Daoy (cell line): ENCODE data around the gene EIF2B4. TPM values are rescaled to one million over a fixed set of nuclear protein-coding genes. Genes with fewer than 3 reads are reported as not detected.
"Not testable (repeated sequence)": the region's sequence is repeated elsewhere in the genome, so short reads cannot be mapped to it uniquely, and the experiment has no call there.

Experiments
- DNase-seq: peaks from one replicate; pipeline ENCODE4 v3.0.0-alpha.2; 2015; ENCODE audit warnings: low read depth
- total RNA-seq: library from RNA; depleted of rRNA; stranded (reverse); fragments of >200 nt; shearing (Covaris generic); gene quantifications from 2 replicates; pipeline ENCODE4 v1.2.3, GENCODE V29; 2014; rRNA removed

The EIF2B4 gene
- total RNA-seq, 1 experiment from 2014 or later = 49.1 TPM

DNA sequence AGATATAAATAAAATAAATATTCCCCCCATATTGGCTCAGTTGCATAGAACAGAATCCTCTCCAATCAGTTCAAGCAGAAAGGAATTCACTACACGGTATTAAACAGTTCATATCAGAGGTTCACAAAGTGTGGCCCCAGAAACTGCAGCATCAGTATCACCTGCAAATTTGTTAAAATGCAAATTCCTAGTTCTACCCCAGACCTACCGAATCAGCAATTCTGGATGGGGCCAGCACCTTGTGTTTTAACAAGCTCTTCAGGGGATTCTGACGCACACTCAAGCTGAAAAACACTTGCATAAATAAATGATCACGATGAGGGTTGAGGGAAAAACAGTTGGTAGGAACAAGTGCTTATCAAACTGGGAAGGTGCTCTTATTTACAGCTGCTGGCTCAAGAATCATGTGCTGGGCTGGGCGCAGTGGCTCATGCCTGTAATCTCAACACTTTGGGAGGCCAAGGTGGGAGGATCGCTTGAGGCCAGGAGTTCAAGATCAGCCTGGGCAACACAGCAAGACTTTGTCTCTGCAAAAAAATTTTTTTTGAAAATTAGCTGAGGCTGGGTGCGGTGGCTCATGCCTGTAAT, 19.9 kb downstream of the EIF2B4 start:
- DNase-seq = no peak

DNA sequence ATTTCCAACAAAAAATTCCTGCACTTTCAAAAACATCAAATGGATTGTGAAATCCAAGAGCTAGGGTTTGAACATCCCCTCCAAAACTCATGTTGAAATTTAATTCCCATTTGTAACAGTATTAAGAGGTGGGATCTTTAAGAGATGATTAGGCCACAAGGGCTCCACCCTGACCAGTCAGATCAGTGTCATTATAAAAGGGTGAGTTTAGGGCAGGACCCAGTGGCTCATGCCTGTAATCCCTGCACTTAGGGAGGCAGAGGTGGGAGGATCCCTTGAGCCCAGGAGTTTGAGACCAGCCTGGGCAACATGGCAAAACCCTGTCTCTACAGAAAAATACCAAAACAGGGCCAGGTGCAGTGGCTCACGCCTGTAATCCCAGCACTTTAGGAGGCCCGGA, 22.5 kb downstream of the EIF2B4 start:
- DNase-seq = no peak

DNA sequence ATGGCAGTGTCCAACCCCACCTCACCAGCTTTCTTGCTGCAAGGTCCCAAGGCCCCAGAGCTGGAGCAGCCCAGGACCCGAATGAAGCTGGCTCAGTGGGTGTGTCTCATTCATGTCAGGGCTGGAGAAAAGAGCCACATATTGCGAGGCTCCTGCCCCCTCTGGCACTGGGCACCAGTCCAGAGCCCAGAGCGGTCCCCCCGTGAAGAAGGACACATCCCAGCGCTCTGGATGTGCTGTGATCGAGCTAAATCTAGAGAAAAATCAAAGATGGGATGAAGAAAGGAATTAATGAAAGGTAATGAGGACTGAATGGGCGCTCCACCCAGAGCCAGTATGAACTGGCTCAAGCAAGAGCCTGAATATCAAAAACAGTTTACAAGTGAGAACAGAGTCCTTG, 34.0 kb downstream of the EIF2B4 start:
- DNase-seq = no peak

DNA sequence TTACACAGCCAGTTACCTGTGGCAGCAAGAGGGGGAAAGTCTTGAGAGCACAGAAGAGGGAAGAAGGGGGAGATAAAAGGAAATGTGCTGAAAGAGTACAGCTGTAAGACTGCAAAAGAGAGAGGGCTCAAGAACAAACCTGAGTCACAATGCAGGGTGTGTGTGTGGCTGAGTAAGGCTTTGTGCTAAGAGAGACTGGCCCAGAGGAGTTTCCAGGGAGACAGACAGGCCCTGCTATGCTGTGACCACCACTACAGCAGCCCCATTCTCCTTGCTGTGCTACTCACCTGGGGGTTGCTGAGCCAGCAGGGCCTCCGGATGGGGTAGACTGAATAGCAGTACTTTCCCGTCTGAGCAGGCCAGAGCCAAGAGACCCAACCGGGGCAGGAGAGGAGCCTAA, 34.8 kb downstream of the EIF2B4 start:
- DNase-seq = no peak

DNA sequence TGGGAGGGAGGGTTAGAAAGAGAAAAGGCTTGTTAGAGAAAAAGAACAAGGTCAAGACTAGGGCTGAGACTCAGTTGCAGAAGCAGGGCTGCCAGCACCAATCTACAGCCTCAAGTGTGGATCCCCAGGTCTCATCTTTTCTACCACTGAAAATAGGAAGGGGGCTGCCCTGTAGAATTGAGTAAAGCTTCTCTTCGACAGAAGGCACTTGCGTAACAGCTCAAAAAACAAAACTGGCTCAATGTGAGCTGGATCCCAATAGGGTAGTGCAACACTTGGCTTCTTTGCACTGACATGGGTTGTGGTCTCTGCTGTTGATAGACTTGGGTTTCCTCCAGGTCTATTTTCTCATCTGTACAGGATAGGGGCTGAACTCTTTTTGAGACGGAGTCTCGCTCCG, 45.4 kb downstream of the EIF2B4 start:
- DNase-seq = no peak

DNA sequence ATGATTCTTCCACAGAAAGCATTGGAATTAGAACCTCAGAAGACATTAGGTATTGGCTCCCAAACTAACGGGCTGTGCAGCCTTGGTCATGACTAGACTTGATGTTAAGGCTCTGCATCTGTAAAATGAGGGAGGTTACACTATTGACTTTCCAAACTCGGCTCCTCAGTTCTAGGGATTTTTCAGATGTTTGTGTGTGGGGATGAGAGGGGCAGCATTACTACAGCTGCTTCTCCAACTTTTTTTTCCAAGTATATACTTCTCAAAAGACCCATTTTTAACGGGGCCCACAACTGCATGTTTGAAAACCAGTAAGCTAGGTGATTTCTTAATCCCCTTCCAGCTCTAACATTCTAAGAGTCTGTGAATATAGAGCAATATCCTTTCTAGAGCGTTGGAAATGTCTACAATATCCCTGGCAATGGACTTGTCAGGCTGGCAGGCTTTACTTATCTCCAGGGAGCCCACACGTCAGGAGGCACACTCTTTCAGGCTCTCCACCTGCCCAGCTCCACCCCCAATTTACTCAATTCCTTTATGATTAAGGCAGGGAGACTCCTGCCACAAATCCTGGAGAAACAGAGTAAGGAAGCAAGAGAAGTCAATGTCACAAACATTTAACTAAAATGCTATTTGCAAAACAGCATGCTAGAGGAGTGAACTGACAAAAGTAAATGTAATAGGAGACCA, 46.4 kb downstream of the EIF2B4 start:
- DNase-seq = no peak

DNA sequence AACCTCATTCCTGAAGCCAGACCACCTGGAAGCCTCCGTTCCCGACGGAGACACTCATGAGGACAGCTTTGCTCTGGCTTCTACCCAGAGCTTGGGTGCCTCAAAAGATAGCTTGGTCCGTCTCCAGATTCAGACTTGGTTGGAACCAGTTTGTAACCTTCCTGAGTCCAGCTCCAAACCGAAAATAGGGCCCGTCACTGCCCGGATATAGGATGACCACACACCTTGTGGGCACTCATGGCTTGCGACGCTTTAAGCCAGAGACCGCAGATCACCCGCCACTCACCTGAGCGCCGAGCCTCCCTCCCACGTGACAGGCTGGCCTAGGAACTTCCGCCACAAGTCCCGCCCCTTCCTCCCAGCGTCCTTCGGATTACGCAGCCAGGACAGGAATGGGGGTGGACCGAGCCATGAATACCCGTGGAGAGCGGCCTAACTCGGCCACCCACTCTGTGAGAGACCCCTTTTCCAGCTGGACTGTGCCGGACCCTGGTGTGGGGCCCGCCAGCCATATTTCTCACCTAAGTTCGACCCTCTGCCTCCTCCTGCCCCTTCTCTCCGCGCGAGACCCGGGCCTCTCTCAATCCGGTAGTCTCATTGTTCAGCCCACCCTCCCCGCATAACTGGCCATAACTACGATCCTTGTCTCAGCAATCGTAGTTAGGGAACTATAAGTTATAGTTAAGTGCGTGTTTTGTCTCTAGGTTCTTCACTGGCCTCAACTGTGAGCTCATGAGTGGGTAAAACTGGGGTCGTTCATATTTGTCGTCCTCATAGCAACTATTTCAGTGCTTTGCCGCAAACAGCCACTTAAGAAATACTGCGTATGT, 47.2 kb downstream of the EIF2B4 start, which contains the start of gene MPV17:
Gene MPV17, minus strand, starts transcription at position 332 of the 830 bp plus-strand sequence. CDS start 580 bp downstream, outside the sequence.
- DNase-seq = peak; percentile 97

DNA sequence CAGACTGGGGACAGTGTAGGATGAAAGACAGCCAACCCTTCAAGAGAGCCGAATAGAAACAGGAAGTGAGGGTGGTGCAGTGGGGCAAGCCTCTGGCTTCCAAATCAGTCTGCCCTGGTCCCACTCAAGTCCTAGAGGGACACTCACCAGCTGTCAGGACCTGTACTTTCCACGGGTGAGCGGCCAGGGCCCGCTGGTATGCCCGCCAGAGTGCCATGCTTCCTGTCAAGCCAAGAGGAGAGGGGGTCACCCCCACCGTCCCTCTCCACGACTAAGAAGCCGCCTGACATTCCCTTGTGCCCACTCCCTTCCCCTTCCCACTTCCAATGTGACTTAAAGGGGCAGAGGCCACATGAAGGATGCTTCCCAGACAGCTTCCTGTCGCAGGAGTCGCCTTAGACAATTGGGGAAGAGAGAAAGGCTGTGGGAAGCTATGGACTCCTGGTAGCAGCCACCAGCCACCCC, 47.8 kb downstream of the EIF2B4 start:
- DNase-seq = peak; percentile 28

DNA sequence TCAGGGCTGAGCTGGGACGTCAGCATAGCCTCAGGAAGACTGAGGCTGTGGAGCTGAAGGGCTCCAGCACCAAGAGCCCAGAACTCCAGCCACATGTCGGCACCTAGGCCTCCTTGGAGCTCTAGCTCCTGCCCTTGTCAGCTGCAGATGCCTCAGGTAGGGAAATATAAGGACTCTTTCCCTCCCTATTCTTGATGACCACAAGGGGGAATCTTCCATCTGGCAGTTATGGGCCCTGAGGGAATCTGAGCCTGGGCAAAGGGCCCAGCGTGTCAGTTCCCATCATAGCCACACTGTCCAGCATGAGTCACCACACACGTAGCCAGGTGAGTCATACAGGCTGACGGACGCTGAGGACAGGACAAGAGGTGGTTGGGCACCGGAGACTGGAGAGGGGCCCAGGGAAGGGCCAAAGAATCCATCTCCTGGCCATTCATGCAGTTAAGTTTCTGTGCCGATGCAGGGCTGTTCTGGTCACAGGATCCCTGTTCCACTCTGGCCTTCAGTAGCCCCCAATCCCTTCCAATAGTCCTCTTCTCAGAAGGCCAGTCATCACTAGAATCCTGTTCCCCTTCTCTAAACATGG, 49.1 kb downstream of the EIF2B4 start:
- DNase-seq = peak; percentile 99

DNA sequence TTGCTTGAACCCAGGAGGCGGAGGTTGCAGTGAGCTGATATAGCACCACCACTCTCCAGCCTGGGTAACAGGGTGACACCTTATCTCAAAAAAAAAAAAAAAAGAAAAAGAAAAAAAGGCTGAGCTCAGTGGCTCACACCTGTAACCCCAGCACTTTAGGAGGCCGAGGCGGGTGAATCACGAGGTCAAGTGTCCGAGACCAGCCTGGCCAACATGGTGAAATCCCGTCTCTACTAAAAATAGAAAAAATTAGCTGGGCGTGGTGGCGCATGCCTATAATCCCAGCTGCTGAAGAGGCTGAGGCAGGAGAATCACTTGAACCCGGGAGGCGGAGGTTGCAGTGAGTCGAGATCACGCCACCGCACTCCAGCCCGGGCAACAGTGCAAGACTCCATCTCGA, 50.3 kb downstream of the EIF2B4 start:
- DNase-seq = not testable (repeated sequence)

DNA sequence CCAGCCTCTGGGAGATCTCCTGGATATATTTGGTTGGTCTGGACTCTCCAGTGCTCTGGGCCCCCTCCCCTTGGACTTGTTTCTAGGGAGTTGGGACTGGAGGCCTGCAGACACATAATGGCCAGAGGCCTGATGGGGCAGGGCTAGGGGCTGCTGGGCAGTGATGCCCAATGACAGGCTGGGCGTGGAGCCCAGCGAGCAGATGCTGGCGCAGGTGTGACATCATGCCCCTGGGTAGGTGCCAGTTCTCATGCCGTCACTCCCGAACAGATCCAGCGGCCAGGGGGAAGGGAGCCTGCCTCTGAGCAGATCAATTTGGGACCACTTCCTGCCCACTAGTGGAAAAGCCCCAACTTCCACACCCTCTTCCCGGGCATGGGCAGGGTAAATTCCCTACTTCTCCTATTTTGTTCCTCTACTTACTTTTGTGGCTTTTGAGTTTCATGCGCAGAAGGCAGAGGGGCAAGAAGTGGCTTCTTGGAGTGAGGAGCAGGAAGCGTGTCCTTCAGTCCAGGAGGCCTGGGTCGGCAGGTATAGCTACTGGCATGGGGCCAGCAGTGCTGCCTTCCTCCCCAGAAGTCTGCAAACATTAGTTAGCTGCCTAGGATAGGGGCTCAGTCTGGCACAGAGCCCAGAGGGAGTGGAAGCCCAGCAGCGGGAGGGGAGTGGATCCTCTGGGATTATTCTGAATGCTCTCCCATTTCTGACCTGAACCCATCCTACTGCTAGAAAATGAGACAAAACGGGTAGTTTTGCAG, 53.3 kb downstream of the EIF2B4 start:
- DNase-seq = no peak

DNA sequence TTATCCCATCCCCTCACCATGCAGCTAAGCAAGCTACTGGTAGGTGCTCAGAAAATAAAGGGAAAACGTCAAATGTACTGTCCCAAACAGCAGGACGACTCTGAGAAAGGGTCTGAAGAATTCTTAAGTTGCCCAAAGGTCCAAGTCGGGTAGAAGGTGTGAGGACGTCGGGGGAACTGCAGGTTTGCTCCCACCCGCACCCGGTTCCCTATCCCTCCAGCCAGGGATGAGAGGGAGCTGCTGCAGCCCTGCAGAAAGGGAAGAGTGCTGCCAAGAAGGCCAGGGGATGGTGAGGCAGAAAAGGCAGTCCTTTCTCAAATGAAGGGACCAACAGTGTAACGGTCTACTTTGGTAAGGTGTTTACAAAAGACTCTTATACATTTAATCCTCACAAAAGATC, 55.0 kb downstream of the EIF2B4 start:
- no peak for DNase-seq

DNA sequence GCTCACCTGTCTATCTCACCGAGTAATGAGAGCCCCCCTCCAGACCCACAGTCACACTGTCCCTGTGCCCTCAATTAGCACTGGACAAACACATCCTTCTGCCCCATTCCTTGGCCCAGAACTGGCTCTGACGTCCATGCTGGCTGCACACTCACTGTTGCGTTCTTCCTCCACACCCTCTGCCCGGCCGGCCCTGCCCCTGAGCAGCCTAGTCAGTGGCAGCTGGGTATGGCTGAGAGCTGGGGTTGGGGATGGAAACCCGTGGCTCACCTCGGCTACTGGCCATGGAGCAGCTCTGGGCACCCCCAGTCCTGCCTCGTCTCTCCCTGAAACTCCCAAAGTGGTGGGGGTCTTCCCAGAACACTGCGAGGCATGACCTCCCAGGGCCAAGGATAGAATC, 55.4 kb downstream of the EIF2B4 start:
- DNase-seq = no peak

Other genes with a start within 250 kb of the EIF2B4 start
- 1.7 TPM in 1 of 2 replicates, not detected in the other for gene ABHD1, start 246.5 kb downstream of the EIF2B4 start, total RNA-seq
- gene PREB, start 235.7 kb downstream of the EIF2B4 start, total RNA-seq = 79.3 and 84.9 TPM in 2 replicates
- not detected in 2 replicates for gene PRR30, start 230.9 kb downstream of the EIF2B4 start, total RNA-seq
- gene TCF23, start 221.3 kb downstream of the EIF2B4 start, total RNA-seq = not detected in 2 replicates
- gene ATRAID, start 158.3 kb downstream of the EIF2B4 start, total RNA-seq = 94.2 and 249 TPM in 2 replicates
- 86.8 and 101 TPM in 2 replicates for gene SLC5A6, start 158.1 kb downstream of the EIF2B4 start, total RNA-seq
- gene CAD, start 153.0 kb downstream of the EIF2B4 start, total RNA-seq = 26.6 and 29.7 TPM in 2 replicates
- gene SLC30A3, start 107.3 kb downstream of the EIF2B4 start, total RNA-seq = 0.11 TPM in 1 of 2 replicates, not detected in the other
- gene DNAJC5G, start 94.9 kb downstream of the EIF2B4 start, total RNA-seq = not detected in 2 replicates
- not detected in 2 replicates for gene TRIM54, start 87.9 kb downstream of the EIF2B4 start, total RNA-seq
- gene UCN, start 61.9 kb downstream of the EIF2B4 start, total RNA-seq = 0.11 TPM in 1 of 2 replicates, not detected in the other
- 58.5 and 62.8 TPM in 2 replicates for gene MPV17, start 47.2 kb downstream of the EIF2B4 start, total RNA-seq
- 36.6 and 49.1 TPM in 2 replicates for gene GTF3C2, start 13.6 kb downstream of the EIF2B4 start, total RNA-seq
- 107 and 126 TPM in 2 replicates for gene SNX17, start 278 bp upstream of the EIF2B4 start, total RNA-seq
- 4.0 and 5.5 TPM in 2 replicates for gene ZNF513, start 10.4 kb upstream of the EIF2B4 start, total RNA-seq
- gene PPM1G, start 39.3 kb upstream of the EIF2B4 start, total RNA-seq = 197 and 212 TPM in 2 replicates
- gene NRBP1, start 58.3 kb upstream of the EIF2B4 start, total RNA-seq = 126 and 134 TPM in 2 replicates
- not detected in 2 replicates for gene KRTCAP3, start 72.0 kb upstream of the EIF2B4 start, total RNA-seq
- 21.1 and 30.1 TPM in 2 replicates for gene IFT172, start 119.4 kb upstream of the EIF2B4 start, total RNA-seq
- gene FNDC4, start 124.9 kb upstream of the EIF2B4 start, total RNA-seq = 1.9 and 3.7 TPM in 2 replicates
- gene GCKR, start 126.5 kb upstream of the EIF2B4 start, total RNA-seq = 0.29 and 0.30 TPM in 2 replicates
- 26.1 and 35.5 TPM in 2 replicates for gene ZNF512, start 212.7 kb upstream of the EIF2B4 start, total RNA-seq